HFFc6 (cell line): ENCODE data around the gene ZNF506. TPM values are rescaled to one million over a fixed set of nuclear protein-coding genes. Genes with fewer than 3 reads are reported as not detected.
"Not testable (repeated sequence)": the region's sequence is repeated elsewhere in the genome, so short reads cannot be mapped to it uniquely, and the experiment has no call there.

Source experiments
- DNase-seq: peaks from one replicate; pipeline ENCODE4 v3.0.0-alpha.2; 2018
- H3K27ac Mint-ChIP-seq: 2 replicates; pipeline ENCODE4 v1.8.0; 2020; ENCODE audit warnings: mild to moderate bottlenecking, mixed read lengths
- H3K27me3 Mint-ChIP-seq: 2 replicates; pipeline ENCODE4 v1.8.0; 2021; ENCODE audit warnings: mild to moderate bottlenecking, moderate library complexity, mixed read lengths; ENCODE audit not compliant: insufficient read depth
- H3K36me3 Mint-ChIP-seq: 2 replicates; pipeline ENCODE4 v1.8.0; 2021; ENCODE audit warnings: low read depth, mixed read lengths
- H3K4me1 Mint-ChIP-seq: 2 replicates; pipeline ENCODE4 v1.8.0; 2020; ENCODE audit warnings: low read depth, mixed read lengths
- H3K4me3 Mint-ChIP-seq: 2 replicates; pipeline ENCODE4 v1.8.0; 2020; ENCODE audit warnings: mild to moderate bottlenecking, moderate library complexity, mixed read lengths
- H3K9me3 Mint-ChIP-seq: 2 replicates; pipeline ENCODE4 v1.8.0; 2020; ENCODE audit warnings: mild to moderate bottlenecking, mixed read lengths
- CTCF ChIP-seq: fragments of 200-600 bp; sonication (generic); IDR thresholded peaks from 2 replicates; pipeline ENCODE4 v1.5.0; 2021; ENCODE audit warnings: antibody characterized with exemption, mild to moderate bottlenecking
- long read RNA-seq: library from polyadenylated mRNA; unstranded; transcript quantifications from one replicate; pipeline ENCODE4 v2.0.0, GENCODE V29; 2019
- total RNA-seq, 6 experiments: library from RNA; stranded (reverse); fragmentation: NEBNext Ultra II Directional; extraction: Animal tissue kit (Norgen Biotek cat#: 25700); gene quantifications; 2 replicates in 1 of 6; 3 replicates in 5 of 6; pipeline ENCODE4 v1.2.3, GENCODE V29; 2021

Gene ZNF506
- total RNA-seq, result 1 to 10 TPM in 4 of 6 experiments, under 1 TPM in 2; 0.50 to 5.4 (median 4.5) TPM
- long read RNA-seq, partial matches to known transcripts, result 0 of 1 reads
- long read RNA-seq, other reads (novel, unspliced or antisense), result 1 of 1 reads

DNA sequence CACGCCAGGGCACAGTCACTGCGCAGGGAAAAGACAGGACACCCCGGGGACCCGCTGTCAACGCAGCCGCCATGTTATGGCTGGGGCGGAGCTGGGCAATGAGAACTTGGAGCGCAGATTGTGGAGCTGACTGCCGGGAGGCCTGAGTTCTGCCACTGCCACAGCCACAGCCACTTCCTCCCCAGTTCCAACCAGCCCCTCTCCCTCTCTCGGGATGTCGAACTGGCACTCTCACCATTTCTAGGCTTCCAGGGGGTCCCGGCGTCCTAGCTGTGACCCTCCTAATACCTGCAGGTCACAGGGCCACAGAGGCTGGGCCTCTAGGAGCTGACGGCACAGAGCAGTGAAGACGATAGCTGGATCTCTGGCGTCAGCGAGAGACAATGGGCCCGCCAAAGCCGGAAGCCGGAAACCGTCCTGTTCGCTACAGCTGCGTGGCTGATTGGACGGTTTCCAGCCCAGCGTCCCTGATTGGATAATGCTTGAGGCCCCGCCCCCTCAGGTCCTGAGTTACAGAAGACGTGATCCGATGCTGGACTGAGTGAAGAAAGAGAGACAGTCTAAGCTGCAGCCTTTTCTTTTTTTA, at the start of gene ZNF506:
ZNF506 (minus strand) TSS at position 385 of the 586 bp plus-strand sequence; CDS start at position 238, 147 bp downstream.
- peak; percentile 36 for DNase-seq
- H3K4me1 Mint-ChIP-seq, result no peaks in the 10 kb centered on the region
- H3K4me3 Mint-ChIP-seq, result peak within 1 kb of the TSS; percentile 88
- H3K27ac Mint-ChIP-seq, result peak within 1 kb of the TSS; percentile 88
- H3K9me3 Mint-ChIP-seq, result peaks cover 92% of the 10 kb centered on the region
- no peak for TF ChIP-seq CTCF
- H3K36me3 Mint-ChIP-seq, result peaks cover 44% of the 10 kb centered on the region
- 0 out of 2 replicates have a peak, but pooled peaks cover 3% of the 10 kb centered on the region for H3K27me3 Mint-ChIP-seq

DNA sequence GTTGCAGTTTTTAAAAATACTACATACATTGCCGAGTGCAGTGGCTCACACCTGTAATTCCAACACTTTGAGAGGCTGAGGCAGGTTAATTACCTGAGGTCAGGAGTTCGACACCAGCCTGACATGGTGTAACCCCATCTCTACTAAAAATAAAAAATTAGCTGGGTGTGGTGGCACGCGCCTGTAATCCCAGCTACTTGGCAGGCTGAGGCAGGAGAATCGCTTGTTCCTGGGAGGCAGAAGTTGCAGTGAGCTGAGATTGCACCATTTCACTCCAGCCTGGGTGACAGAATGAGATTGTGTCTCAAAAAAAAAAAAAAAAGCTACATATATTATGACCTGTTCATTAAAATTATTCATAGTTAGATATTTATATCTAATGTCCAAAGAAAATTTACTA, 48.5 kb upstream of the ZNF506 start:
- Mint-ChIP-seq H3K9me3 (peaks cover 73% of the 10 kb centered on the region), H3K36me3 (peaks cover 66% of the 10 kb centered on the region), H3K4me1 (0 out of 2 replicates have a peak, but pooled peaks cover 13% of the 10 kb centered on the region)
- H3K27ac Mint-ChIP-seq, H3K27me3 Mint-ChIP-seq, H3K4me3 Mint-ChIP-seq, DNase-seq: not testable (repeated sequence)

DNA sequence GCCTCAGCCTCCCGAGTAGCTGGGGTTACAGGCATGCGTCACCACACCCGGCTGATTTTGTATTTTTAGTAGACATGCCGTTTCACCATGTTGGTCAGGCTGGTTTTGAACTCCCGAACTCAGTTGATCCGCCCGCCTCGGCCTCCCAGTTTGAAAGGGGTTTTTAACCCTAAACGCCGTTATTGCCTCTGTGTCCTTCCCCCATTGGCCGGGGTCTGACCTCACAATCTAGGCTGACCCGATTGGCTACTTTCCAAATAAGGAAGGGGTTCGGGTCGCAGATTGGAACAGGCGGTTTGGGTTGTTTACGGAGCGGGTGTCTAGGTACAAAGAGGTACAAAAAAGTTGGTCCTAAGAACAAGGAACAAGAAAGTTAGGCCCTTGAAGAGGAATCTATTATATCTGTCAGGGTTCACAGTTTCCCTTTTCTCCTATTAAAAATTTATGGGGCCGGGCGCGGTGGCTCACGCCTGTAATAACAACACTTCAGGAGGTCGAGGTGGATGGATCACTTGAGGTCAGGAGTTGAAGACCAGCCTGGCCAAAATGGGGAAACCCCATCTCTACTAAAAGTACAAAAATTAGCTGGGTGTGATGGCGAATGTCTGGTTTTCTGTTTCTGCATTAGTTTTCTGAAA, 45.2 kb upstream of the ZNF506 start:
- Mint-ChIP-seq H3K4me1 (0 out of 2 replicates have a peak, but pooled peaks cover 13% of the 10 kb centered on the region), H3K27me3 (peaks cover 1% of the 10 kb centered on the region), H3K4me3 (peak overlapping the region; percentile 100), H3K36me3 (peaks cover 53% of the 10 kb centered on the region), H3K27ac (peak overlapping the region; percentile 99), H3K9me3 (peaks cover 65% of the 10 kb centered on the region)
- DNase-seq, result no peak
- TF ChIP-seq CTCF, result no peak

DNA sequence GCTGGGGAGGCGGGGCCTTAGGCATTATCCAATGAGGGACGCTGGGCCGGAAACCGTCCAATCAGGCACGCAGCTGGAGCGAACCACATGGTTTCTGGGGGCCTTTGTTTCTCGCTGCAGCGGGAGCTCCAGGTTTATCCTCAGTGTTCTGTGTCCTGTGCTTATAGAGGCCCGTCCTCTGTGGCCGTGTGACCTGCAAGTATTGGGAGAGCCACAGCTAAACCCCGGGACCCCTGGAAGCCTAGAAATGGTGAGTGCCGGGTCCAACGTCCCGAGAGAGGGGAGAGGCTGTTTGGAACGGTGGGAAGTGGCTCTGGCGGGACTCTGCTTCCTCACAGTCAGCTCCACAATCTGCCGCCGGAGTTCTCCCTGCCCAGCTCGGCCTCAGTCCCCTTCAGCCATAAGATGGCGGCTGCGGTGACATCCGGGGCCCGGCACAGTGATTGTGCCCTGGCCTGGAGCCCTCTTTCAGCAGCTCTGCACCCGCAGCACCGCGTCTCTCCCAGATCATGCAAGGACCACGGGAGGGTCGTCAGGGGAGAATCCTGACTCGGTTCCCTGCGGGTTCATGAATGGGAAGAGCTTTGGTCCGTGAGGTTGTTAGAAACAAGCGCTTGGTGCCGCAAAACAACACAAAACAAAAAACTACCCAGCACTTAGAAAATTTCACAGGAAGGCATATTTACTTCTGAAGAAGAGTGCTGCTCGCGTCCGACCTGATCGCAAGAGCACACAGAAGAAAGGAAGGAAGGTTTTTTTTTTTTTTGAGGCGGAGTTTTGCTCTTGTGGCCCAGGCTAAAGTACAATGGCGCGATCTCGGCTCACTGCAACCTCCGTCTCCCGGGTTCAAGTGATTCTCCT, 44.4 kb upstream of the ZNF506 start, which contains the start of gene ZNF253:
ZNF253 (plus strand) TSS at position 133 of the 861 bp plus-strand sequence; CDS start at position 248, 115 bp downstream.
- Mint-ChIP-seq H3K4me3 (peak within 1 kb of the TSS; percentile 100), H3K27me3 (peaks cover 1% of the 10 kb centered on the region), H3K9me3 (peaks cover 65% of the 10 kb centered on the region), H3K27ac (peak within 1 kb of the TSS; percentile 99), H3K4me1 (0 out of 2 replicates have a peak, but pooled peaks cover 13% of the 10 kb centered on the region), H3K36me3 (peaks cover 46% of the 10 kb centered on the region)
- peak; percentile 86 for DNase-seq
- no peak for TF ChIP-seq CTCF

GRCh38 chr19:19860756-19861390, 39.3 kb upstream of the ZNF506 start:
- Mint-ChIP-seq H3K27me3 (peaks cover 1% of the 10 kb centered on the region), H3K9me3 (peaks cover 57% of the 10 kb centered on the region), H3K27ac (no peak overlapping the region), H3K4me1 (no peaks in the 10 kb centered on the region), H3K36me3 (peaks cover 18% of the 10 kb centered on the region), H3K4me3 (no peak overlapping the region)
- no peak for DNase-seq
- TF ChIP-seq CTCF, result no peak
